ENCODE data around the gene CCDC97. TPM values are rescaled to one million over a fixed set of nuclear protein-coding genes. Genes with fewer than 3 reads are reported as not detected.

CCDC97 gene
- total RNA-seq, 1 experiment from 2014 or later = 23.0 TPM

GRCh38 chr19:41332468-41332867 is 22.5 kb downstream of the CCDC97 start:
- peaks cover 0 to 11% of the 10 kb centered on the region in 2 experiments; a peak in 1 of 4 replicates for H3K36me3 ChIP-seq (ENCODE audit: control insufficient read depth in 1 of 2, insufficient read depth in 2 of 2, low read length in 2 of 2)
- H3K9ac ChIP-seq (ENCODE audit: low read length) = no peak overlapping the region
- intact Hi-C loops (cut with micrococcal nuclease) = no loop called here
- no peaks in the 10 kb centered on the region for H3K27me3 ChIP-seq (ENCODE audit: insufficient read depth, low read length)
- ChIA-PET CTCF (no interaction called here), POLR2A (no interaction called here), RAD21 (ENCODE audit: low non-redundant PET in 1 of 2, low total read pairs in 2 of 2, uncharacterized antibody in 2 of 2, unreplicated experiment in 2 of 2) (no interaction called here)
- no peaks in the 10 kb centered on the region for H4K20me1 ChIP-seq (ENCODE audit: insufficient read depth)
- no peak overlapping the region for H3K4me2 ChIP-seq (ENCODE audit: low read length)
- ATAC-seq = no peak
- H3K9me2 ChIP-seq (ENCODE audit: insufficient read depth) = no peaks in the 10 kb centered on the region
- TF ChIP-seq ATF3 (IDR thresholded peaks at IDR 0.05) = no peak
- TF ChIP-seq ZNF274 (IDR thresholded peaks at IDR 0.05; ENCODE audit: low read depth, low read length) = no peak
- no peak for TF ChIP-seq SP1 (IDR thresholded peaks at IDR 0.05; ENCODE audit: low read depth)
- TF ChIP-seq EZH2phosphoT487 (IDR thresholded peaks at IDR 0.05; ENCODE audit: borderline replicate concordance) = no peak
- TF ChIP-seq ZFX (IDR thresholded peaks at IDR 0.05) = no peak
- TF ChIP-seq EZH2 (IDR thresholded peaks at IDR 0.05) = no peak
- no peak overlapping the region for H3K27ac ChIP-seq (ENCODE audit: low read depth, low read length)
- no peaks in the 10 kb centered on the region for H3K79me2 ChIP-seq (ENCODE audit: insufficient read depth, low read length)
- peaks cover 2 to 8% of the 10 kb centered on the region in 2 experiments; a peak in 2 of 4 replicates for H3K4me1 ChIP-seq (ENCODE audit: control insufficient read depth in 1 of 2, insufficient read depth in 2 of 2, low read length in 2 of 2)
- no peak overlapping the region for H3K4me3 ChIP-seq (replicated peaks in 1 of 2; ENCODE audit: low read depth in 1 of 2, low read length in 2 of 2)
- no peak for DNase-seq (ENCODE audit: low read depth, low spot score)
- no peak overlapping the region for H2AFZ ChIP-seq (ENCODE audit: low read depth, low read length, poor library complexity, severe bottlenecking)
- no peaks in the 10 kb centered on the region for H3K9me3 ChIP-seq (ENCODE audit: control insufficient read depth in 1 of 2, insufficient read depth in 1 of 2, low read depth in 1 of 2, low read length in 2 of 2)
- BruUV-seq (replicated peaks) = no TSS peak

- ChIA-PET POLR2A (no interaction called here), RAD21 (ENCODE audit: low non-redundant PET in 1 of 2, low total read pairs in 2 of 2, uncharacterized antibody in 2 of 2, unreplicated experiment in 2 of 2) (no interaction called here), CTCF (no interaction called here)
- no peaks in the 10 kb centered on the region for H3K27me3 ChIP-seq (ENCODE audit: insufficient read depth, low read length)
- no TSS peak for BruUV-seq (replicated peaks)
- intact Hi-C loops (cut with micrococcal nuclease) = no loop called here
- no peak overlapping the region for H3K4me2 ChIP-seq (ENCODE audit: low read length)
- H3K79me2 ChIP-seq (ENCODE audit: insufficient read depth, low read length) = no peaks in the 10 kb centered on the region
- H3K36me3 ChIP-seq (ENCODE audit: control insufficient read depth in 1 of 2, insufficient read depth in 2 of 2, low read length in 2 of 2) = peaks cover 0 to 5% of the 10 kb centered on the region in 2 experiments; a peak in 3 of 4 replicates
- H4K20me1 ChIP-seq (ENCODE audit: insufficient read depth) = no peaks in the 10 kb centered on the region
- H3K9me3 ChIP-seq (ENCODE audit: control insufficient read depth in 1 of 2, insufficient read depth in 1 of 2, low read depth in 1 of 2, low read length in 2 of 2) = no peaks in the 10 kb centered on the region
- ATAC-seq (no peak), DNase-seq (ENCODE audit: low read depth, low spot score) (no peak)
- no peak overlapping the region for H3K9ac ChIP-seq (ENCODE audit: low read length)
- H3K4me1 ChIP-seq (ENCODE audit: control insufficient read depth in 1 of 2, insufficient read depth in 2 of 2, low read length in 2 of 2) = no peaks in the 10 kb centered on the region
- no peak overlapping the region for H3K27ac ChIP-seq (ENCODE audit: low read depth, low read length)
- H2AFZ ChIP-seq (ENCODE audit: low read depth, low read length, poor library complexity, severe bottlenecking) = no peak overlapping the region
- no peaks in the 10 kb centered on the region for H3K9me2 ChIP-seq (ENCODE audit: insufficient read depth)
- no peak overlapping the region for H3K4me3 ChIP-seq (replicated peaks in 1 of 2; ENCODE audit: low read depth in 1 of 2, low read length in 2 of 2)
- TF ChIP-seq ZFX (IDR thresholded peaks at IDR 0.05) (no peak), EGR1 (IDR thresholded peaks at IDR 0.05; ENCODE audit: low read depth) (no peak), ATF3 (IDR thresholded peaks at IDR 0.05) (no peak), ELF1 (IDR thresholded peaks at IDR 0.05; ENCODE audit: borderline replicate concordance, low read depth) (no peak), REST (IDR thresholded peaks at IDR 0.05; ENCODE audit: low read depth) (no peak), CTCF (IDR thresholded peaks at IDR 0.05 in 2 of 3, conservative IDR thresholded peaks at IDR 0.05 in 1 of 3; ENCODE audit: borderline replicate concordance in 1 of 3, insufficient read depth in 1 of 3, low read depth in 2 of 3, low read length in 2 of 3) (no peak), POLR2AphosphoS5 (IDR thresholded peaks at IDR 0.05; ENCODE audit: low read depth, low read length) (no peak), MAX (IDR thresholded peaks at IDR 0.05) (no peak)
Measured at GRCh38 chr19:41334793-41335192, 24.8 kb downstream of the CCDC97 start.

Measured in HCT116 (cell line).